ENCODE results near the gene NRGN.

- TF ChIP-seq EZH2phosphoT487 (IDR thresholded peaks at IDR 0.05; ENCODE audit: insufficient read depth, low read depth) (no peak), EZH2 (IDR thresholded peaks at IDR 0.05; ENCODE audit: insufficient read depth, poor library complexity, severe bottlenecking) (no peak)
These were observed 12.3 kb upstream of the NRGN start for GRCh38 chr11:124727474-124727873.
